ENCODE measurements around the gene DENND5A. TPM values are rescaled to one million over a fixed set of nuclear protein-coding genes. Genes with fewer than 3 reads are reported as not detected.

Gene DENND5A
- total and polyA plus RNA-seq, 2 of the 8 experiments (the other 6 are each of a cell fraction or from before 2014, with no cell fraction given): 65.7 to 139 TPM

DNA sequence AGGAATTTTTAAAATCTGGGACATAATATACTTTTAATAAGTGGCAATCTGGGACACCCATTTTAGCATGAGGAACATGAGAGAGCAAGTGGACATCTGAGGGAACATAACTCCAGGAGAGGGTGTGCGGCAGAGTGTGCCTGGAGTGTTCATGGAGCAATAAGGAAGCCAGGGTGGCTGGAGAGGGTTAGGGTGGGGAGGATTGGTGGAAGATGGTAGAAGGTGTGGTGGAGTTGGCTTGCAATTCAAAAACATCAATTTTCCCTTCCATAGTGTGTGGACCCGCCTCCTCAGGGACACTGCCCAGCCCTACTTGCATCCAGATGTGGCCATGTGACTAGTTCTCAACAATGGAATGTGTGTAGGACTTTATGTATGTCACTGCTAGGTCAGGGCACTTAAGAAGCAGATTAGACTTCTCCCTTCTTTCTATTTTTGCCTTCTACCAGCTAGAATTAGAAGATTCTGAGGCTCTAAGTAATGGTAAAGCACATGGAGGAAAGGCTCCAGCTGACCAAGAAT, 4.4 kb upstream of the DENND5A start (continued):
- TF ChIP-seq, protein P1, sequence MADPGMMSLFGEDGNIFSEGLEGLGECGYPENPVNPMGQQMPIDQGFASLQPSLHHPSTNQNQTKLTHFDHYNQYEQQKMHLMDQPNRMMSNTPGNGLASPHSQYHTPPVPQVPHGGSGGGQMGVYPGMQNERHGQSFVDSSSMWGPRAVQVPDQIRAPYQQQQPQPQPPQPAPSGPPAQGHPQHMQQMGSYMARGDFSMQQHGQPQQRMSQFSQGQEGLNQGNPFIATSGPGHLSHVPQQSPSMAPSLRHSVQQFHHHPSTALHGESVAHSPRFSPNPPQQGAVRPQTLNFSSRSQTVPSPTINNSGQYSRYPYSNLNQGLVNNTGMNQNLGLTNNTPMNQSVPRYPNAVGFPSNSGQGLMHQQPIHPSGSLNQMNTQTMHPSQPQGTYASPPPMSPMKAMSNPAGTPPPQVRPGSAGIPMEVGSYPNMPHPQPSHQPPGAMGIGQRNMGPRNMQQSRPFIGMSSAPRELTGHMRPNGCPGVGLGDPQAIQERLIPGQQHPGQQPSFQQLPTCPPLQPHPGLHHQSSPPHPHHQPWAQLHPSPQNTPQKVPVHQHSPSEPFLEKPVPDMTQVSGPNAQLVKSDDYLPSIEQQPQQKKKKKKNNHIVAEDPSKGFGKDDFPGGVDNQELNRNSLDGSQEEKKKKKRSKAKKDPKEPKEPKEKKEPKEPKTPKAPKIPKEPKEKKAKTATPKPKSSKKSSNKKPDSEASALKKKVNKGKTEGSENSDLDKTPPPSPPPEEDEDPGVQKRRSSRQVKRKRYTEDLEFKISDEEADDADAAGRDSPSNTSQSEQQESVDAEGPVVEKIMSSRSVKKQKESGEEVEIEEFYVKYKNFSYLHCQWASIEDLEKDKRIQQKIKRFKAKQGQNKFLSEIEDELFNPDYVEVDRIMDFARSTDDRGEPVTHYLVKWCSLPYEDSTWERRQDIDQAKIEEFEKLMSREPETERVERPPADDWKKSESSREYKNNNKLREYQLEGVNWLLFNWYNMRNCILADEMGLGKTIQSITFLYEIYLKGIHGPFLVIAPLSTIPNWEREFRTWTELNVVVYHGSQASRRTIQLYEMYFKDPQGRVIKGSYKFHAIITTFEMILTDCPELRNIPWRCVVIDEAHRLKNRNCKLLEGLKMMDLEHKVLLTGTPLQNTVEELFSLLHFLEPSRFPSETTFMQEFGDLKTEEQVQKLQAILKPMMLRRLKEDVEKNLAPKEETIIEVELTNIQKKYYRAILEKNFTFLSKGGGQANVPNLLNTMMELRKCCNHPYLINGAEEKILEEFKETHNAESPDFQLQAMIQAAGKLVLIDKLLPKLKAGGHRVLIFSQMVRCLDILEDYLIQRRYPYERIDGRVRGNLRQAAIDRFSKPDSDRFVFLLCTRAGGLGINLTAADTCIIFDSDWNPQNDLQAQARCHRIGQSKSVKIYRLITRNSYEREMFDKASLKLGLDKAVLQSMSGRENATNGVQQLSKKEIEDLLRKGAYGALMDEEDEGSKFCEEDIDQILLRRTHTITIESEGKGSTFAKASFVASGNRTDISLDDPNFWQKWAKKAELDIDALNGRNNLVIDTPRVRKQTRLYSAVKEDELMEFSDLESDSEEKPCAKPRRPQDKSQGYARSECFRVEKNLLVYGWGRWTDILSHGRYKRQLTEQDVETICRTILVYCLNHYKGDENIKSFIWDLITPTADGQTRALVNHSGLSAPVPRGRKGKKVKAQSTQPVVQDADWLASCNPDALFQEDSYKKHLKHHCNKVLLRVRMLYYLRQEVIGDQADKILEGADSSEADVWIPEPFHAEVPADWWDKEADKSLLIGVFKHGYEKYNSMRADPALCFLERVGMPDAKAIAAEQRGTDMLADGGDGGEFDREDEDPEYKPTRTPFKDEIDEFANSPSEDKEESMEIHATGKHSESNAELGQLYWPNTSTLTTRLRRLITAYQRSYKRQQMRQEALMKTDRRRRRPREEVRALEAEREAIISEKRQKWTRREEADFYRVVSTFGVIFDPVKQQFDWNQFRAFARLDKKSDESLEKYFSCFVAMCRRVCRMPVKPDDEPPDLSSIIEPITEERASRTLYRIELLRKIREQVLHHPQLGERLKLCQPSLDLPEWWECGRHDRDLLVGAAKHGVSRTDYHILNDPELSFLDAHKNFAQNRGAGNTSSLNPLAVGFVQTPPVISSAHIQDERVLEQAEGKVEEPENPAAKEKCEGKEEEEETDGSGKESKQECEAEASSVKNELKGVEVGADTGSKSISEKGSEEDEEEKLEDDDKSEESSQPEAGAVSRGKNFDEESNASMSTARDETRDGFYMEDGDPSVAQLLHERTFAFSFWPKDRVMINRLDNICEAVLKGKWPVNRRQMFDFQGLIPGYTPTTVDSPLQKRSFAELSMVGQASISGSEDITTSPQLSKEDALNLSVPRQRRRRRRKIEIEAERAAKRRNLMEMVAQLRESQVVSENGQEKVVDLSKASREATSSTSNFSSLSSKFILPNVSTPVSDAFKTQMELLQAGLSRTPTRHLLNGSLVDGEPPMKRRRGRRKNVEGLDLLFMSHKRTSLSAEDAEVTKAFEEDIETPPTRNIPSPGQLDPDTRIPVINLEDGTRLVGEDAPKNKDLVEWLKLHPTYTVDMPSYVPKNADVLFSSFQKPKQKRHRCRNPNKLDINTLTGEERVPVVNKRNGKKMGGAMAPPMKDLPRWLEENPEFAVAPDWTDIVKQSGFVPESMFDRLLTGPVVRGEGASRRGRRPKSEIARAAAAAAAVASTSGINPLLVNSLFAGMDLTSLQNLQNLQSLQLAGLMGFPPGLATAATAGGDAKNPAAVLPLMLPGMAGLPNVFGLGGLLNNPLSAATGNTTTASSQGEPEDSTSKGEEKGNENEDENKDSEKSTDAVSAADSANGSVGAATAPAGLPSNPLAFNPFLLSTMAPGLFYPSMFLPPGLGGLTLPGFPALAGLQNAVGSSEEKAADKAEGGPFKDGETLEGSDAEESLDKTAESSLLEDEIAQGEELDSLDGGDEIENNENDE (IDR thresholded peaks at IDR 0.05; ENCODE audit: insufficient replicate concordance, low read length): no peak
- TF ChIP-seq HDAC6 (IDR thresholded peaks at IDR 0.05; ENCODE audit: low read depth, low read length) (no peak), GTF2F1 (IDR thresholded peaks at IDR 0.05; ENCODE audit: borderline replicate concordance, low read depth, low read length) (no peak), PHF8 (conservative IDR thresholded peaks at IDR 0.05; ENCODE audit: low read depth, low read length) (no peak), ZNF274 (IDR thresholded peaks at IDR 0.05; ENCODE audit: borderline replicate concordance, extremely low read depth, low read length) (no peak), JUN (IDR thresholded peaks at IDR 0.05; ENCODE audit: low read depth, low read length) (no peak), EGR1 (IDR thresholded peaks at IDR 0.05; ENCODE audit: borderline replicate concordance, low read depth, low read length) (no peak)
- TF ChIP-seq, protein P2, sequence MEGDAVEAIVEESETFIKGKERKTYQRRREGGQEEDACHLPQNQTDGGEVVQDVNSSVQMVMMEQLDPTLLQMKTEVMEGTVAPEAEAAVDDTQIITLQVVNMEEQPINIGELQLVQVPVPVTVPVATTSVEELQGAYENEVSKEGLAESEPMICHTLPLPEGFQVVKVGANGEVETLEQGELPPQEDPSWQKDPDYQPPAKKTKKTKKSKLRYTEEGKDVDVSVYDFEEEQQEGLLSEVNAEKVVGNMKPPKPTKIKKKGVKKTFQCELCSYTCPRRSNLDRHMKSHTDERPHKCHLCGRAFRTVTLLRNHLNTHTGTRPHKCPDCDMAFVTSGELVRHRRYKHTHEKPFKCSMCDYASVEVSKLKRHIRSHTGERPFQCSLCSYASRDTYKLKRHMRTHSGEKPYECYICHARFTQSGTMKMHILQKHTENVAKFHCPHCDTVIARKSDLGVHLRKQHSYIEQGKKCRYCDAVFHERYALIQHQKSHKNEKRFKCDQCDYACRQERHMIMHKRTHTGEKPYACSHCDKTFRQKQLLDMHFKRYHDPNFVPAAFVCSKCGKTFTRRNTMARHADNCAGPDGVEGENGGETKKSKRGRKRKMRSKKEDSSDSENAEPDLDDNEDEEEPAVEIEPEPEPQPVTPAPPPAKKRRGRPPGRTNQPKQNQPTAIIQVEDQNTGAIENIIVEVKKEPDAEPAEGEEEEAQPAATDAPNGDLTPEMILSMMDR (IDR thresholded peaks at IDR 0.05; ENCODE audit: control extremely low read depth in 1 of 3, insufficient read depth in 1 of 3, low read depth in 1 of 3, low read length in 3 of 3): no peak

Data from H1 (cell line).